ENCODE measurements around the gene CACNA1C. TPM values are rescaled to one million over a fixed set of nuclear protein-coding genes. Genes with fewer than 3 reads are reported as not detected.

The CACNA1C gene
- total and polyA plus RNA-seq, 4 donors = 14.8 to 22.2 (median 18.3) TPM

DNA sequence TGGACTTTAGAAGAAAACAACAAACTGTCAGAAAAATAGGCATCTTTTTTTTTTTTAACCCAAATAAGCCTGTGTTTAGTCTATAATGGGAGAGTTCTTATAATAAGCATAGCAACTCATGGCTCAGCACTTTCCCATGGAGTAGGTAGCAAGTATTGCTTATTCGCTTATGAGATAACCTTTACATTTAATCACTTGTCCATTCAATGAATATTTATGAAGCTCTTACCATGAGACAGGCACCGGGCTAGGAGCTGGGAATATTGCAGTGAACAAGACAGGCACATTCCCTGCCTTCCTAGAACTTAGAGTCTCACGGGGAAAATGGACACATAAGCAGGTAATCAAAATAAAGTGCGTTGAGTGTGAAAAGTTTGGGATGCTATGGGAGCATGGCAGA lies 38.6 kb upstream of the CACNA1C start:
- Histone ChIP-seq H3K27ac (ENCODE audit: low read depth, low read length) (peak overlapping the region; percentile 22), H3K27me3 (ENCODE audit: control insufficient read depth, insufficient read depth, low read length) (no peaks in the 10 kb centered on the region), H3K9me3 (ENCODE audit: control insufficient read depth, insufficient read depth, low read length) (no peaks in the 10 kb centered on the region), H3K36me3 (ENCODE audit: control insufficient read depth, insufficient read depth, low read length) (no peaks in the 10 kb centered on the region), H3K4me3 (ENCODE audit: low read depth, low read length) (no peak overlapping the region), H3K4me1 (ENCODE audit: control insufficient read depth, insufficient read depth, low read length) (peaks cover 16% of the 10 kb centered on the region)
- 63% methylated on average over 2 of the region's 4 CpGs for WGBS (ENCODE audit: insufficient coverage)
- DNase-seq (ENCODE audit: low read depth in 4 of 6, low spot score in 6 of 6) = no peak

DNA sequence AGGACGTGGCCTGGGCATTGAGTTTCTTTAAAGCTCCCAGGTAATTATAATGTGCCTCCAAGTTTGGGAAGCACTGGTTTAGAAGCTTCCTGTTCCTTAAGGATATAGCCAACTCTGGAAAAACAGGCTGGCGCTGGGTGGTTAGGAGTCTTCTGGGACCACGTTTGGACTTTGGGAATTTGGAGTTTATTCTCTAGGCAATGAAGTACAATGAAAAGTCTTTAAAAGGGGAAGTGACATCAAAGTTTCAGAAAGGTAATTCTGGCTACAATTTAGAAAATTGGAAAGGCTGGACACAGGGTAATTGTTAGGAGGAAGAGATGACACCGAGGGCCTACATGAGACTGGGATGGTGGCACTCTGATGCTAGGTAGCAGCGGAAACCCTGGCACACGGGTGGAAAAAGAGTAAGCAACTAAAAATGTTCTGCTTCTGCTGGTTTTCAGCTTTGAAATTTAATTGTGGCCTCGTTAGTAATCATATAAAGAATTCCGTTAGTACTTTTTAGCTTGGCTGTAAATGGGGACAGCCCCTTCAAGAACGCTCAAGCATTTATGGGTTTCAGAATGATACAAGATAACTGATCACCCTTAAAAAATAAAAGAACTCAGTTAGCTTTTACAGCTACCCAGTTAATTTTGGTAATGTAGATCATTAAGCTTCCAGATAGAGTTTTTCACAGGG lies 35.8 kb upstream of the CACNA1C start:
- DNase-seq (ENCODE audit: low read depth in 4 of 6, low spot score in 6 of 6) = no peak
- Histone ChIP-seq H3K9me3 (ENCODE audit: control insufficient read depth, insufficient read depth, low read length) (no peaks in the 10 kb centered on the region), H3K4me3 (ENCODE audit: low read depth, low read length) (no peak overlapping the region), H3K27ac (ENCODE audit: low read depth, low read length) (no peak overlapping the region), H3K4me1 (ENCODE audit: control insufficient read depth, insufficient read depth, low read length) (peaks cover 16% of the 10 kb centered on the region), H3K27me3 (ENCODE audit: control insufficient read depth, insufficient read depth, low read length) (no peaks in the 10 kb centered on the region), H3K36me3 (ENCODE audit: control insufficient read depth, insufficient read depth, low read length) (no peaks in the 10 kb centered on the region)
- 90% methylated on average over 6 of the region's 9 CpGs for WGBS (ENCODE audit: insufficient coverage)

DNA sequence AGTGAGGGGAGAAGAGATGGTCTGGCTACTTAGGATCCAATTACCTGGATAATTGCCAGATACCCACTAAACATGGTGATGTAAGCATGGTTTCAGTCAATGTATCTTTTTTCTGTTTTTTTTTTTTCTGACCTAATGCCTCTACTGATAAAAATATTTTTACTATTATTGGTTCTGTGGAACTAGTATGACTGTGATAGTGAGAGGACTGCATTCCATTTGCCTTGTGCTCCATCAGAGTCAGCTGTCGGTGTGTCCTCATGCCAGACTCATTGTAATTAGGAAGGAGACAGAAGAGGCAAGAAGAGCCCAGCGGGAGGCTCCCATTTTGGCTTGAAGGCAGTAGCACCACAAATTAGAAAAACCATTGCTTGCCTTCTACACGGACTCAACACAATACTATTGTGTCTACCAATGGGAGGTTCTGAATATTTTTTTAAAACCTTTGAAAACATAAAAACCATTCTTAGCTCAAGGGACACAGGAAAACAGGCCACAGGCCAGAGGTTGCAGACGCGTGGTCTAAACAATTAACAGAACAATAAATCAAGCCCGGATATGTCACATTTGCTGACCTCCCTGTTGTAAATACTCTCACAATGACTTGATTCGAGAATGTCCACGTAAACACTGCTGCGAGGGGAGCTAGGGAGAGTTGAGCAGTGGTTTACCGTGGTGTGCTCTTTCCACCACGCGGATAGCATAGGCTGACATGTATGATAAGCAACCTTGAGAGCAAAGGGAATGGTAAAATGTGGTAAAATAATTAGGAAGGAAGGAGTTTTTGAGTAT lies 35.0 kb upstream of the CACNA1C start:
- Histone ChIP-seq H3K4me3 (ENCODE audit: low read depth, low read length) (no peak overlapping the region), H3K27me3 (ENCODE audit: control insufficient read depth, insufficient read depth, low read length) (no peaks in the 10 kb centered on the region), H3K4me1 (ENCODE audit: control insufficient read depth, insufficient read depth, low read length) (peaks cover 16% of the 10 kb centered on the region), H3K27ac (ENCODE audit: low read depth, low read length) (no peak overlapping the region), H3K9me3 (ENCODE audit: control insufficient read depth, insufficient read depth, low read length) (no peaks in the 10 kb centered on the region), H3K36me3 (ENCODE audit: control insufficient read depth, insufficient read depth, low read length) (no peaks in the 10 kb centered on the region)
- 33% methylated on average over 4 of the region's 12 CpGs for WGBS (ENCODE audit: insufficient coverage)
- peak in 2 of 6 donors; percentile 44 to 72 for DNase-seq (ENCODE audit: low read depth in 4 of 6, low spot score in 6 of 6)

DNA sequence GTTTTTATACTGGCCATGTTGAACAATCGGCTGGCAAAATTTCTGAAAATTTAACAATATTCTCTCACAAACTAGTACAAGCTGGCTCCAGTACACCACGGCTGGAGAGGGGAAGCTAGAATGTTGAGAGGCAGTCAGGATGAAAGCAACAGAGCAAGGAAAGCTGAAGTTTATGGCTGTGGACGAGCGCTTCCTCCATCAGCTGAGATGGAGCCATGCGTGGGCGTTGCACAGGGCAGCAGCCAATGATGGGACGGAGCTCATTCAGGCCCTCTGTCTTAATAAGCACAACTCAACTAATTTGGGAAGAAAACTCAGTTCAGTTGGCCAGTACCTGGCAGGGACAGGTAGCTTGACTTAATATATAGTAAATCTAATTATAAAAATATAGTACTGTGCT lies 34.4 kb upstream of the CACNA1C start:
- Histone ChIP-seq H3K4me3 (ENCODE audit: low read depth, low read length) (no peak overlapping the region), H3K27me3 (ENCODE audit: control insufficient read depth, insufficient read depth, low read length) (no peaks in the 10 kb centered on the region), H3K4me1 (ENCODE audit: control insufficient read depth, insufficient read depth, low read length) (peaks cover 16% of the 10 kb centered on the region), H3K36me3 (ENCODE audit: control insufficient read depth, insufficient read depth, low read length) (no peaks in the 10 kb centered on the region), H3K9me3 (ENCODE audit: control insufficient read depth, insufficient read depth, low read length) (no peaks in the 10 kb centered on the region), H3K27ac (ENCODE audit: low read depth, low read length) (no peak overlapping the region)
- 53% methylated on average over 2 of the region's 7 CpGs for WGBS (ENCODE audit: insufficient coverage)
- DNase-seq (ENCODE audit: low read depth in 4 of 6, low spot score in 6 of 6) = no peak

DNA sequence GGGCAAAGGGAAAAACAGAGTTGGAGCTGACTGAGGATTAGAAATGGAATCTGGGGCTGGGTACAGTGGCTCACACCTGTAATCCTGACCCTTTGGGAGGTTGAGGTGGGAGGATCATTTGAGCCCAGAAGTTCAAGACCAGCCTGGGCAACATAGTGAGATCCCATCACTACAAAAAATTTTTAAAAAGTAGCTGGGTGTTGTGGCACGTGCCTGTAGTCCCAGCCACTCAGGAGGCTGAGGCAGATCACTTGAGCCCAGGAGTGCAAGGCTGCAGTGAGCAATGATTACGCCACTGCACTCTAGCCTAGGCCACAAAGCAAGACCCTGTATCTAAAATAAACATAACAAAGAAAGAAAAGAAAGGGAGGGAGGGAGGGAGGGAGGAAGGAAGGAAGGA lies 33.7 kb upstream of the CACNA1C start:
- Histone ChIP-seq H3K27me3 (ENCODE audit: control insufficient read depth, insufficient read depth, low read length) (no peaks in the 10 kb centered on the region), H3K36me3 (ENCODE audit: control insufficient read depth, insufficient read depth, low read length) (no peaks in the 10 kb centered on the region), H3K4me1 (ENCODE audit: control insufficient read depth, insufficient read depth, low read length) (peaks cover 13% of the 10 kb centered on the region), H3K4me3 (ENCODE audit: low read depth, low read length) (no peak overlapping the region), H3K9me3 (ENCODE audit: control insufficient read depth, insufficient read depth, low read length) (no peaks in the 10 kb centered on the region), H3K27ac (ENCODE audit: low read depth, low read length) (no peak overlapping the region)
- DNase-seq (ENCODE audit: low read depth in 4 of 6, low spot score in 6 of 6) = no peak
- whole genome bisulfite sequencing (ENCODE audit: insufficient coverage) = no CpG with 5 or more reads among the region's 2 CpGs

DNA sequence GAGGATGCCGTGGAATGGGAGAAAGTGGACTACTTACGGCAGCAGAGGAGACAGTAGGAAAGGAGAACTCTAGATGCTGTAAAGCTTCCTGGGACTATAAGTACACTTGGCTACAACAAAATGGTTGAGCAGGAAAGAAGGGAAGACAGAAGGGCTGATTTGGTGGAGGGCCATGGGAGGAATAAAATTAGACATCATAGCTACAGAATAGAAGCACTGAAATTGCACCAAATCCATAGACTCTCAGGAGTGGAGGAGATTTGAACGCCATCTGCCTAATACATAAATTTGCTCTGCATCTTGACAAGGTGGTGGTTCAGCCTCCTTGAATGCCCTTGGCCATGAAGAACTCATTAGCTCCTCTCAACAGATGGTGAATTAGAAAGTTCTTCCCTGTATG lies 32.3 kb upstream of the CACNA1C start:
- Histone ChIP-seq H3K27me3 (ENCODE audit: control insufficient read depth, insufficient read depth, low read length) (no peaks in the 10 kb centered on the region), H3K4me3 (ENCODE audit: low read depth, low read length) (no peak overlapping the region), H3K9me3 (ENCODE audit: control insufficient read depth, insufficient read depth, low read length) (no peaks in the 10 kb centered on the region), H3K4me1 (ENCODE audit: control insufficient read depth, insufficient read depth, low read length) (peaks cover 7% of the 10 kb centered on the region), H3K27ac (ENCODE audit: low read depth, low read length) (no peak overlapping the region), H3K36me3 (ENCODE audit: control insufficient read depth, insufficient read depth, low read length) (no peaks in the 10 kb centered on the region)
- 100% methylated on average over 2 of the region's 3 CpGs for WGBS (ENCODE audit: insufficient coverage)
- DNase-seq (ENCODE audit: low read depth in 4 of 6, low spot score in 6 of 6) = peak in 1 of 6 donors; percentile 66

DNA sequence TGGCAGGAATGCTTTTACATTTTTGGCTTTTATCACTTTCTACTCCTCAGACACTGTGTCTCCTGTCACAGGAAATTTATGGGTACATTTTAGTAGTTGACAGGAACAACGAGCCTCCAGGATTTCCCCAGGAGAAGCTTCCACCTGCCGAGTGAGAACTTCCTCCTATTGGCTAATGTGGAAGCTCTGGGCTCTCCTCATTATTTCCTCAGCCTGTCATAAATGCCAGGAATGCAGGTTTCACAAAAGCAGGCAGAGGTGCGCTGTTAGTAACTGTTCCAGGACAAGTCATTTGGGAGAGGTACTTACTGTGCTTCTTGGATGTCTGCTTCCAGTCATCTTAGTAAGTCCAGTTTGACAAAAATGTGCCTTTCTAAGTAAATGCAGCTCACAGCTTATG lies 29.4 kb upstream of the CACNA1C start:
- 60% methylated on average over 1 of the region's 3 CpGs for WGBS (ENCODE audit: insufficient coverage)
- no peaks in the 10 kb centered on the region for H3K9me3 ChIP-seq (ENCODE audit: control insufficient read depth, insufficient read depth, low read length)
- H3K27me3 ChIP-seq (ENCODE audit: control insufficient read depth, insufficient read depth, low read length) = no peaks in the 10 kb centered on the region
- H3K36me3 ChIP-seq (ENCODE audit: control insufficient read depth, insufficient read depth, low read length) = no peaks in the 10 kb centered on the region
- no peak overlapping the region for H3K27ac ChIP-seq (ENCODE audit: low read depth, low read length)
- DNase-seq (ENCODE audit: low read depth in 4 of 6, low spot score in 6 of 6) = no peak
- peaks cover 2% of the 10 kb centered on the region for H3K4me1 ChIP-seq (ENCODE audit: control insufficient read depth, insufficient read depth, low read length)
- no peak overlapping the region for H3K4me3 ChIP-seq (ENCODE audit: low read depth, low read length)

DNA sequence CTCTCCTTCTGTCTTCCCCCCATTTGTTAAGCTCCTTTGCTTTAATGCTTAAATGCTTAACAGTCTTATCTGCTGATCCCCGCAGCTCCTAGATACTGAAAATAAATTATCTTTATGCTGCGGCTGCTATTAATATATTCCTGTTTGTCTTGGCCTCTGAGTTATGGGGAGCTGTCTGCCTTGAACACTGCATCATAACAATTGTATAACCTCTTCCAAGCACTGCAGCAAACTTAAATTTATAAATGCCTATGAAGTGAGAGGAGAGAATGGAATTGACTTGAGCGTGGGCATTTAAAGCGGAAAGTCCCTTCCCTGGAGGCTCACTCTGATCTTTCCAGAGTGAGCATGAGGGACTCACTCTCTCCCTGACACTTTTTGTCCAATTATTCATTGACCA lies 25.4 kb upstream of the CACNA1C start:
- H3K27me3 ChIP-seq (ENCODE audit: control insufficient read depth, insufficient read depth, low read length) = no peaks in the 10 kb centered on the region
- peak in 1 of 6 donors; percentile 70 for DNase-seq (ENCODE audit: low read depth in 4 of 6, low spot score in 6 of 6)
- WGBS (ENCODE audit: insufficient coverage) = no CpG with 5 or more reads among the region's 4 CpGs
- no peaks in the 10 kb centered on the region for H3K4me1 ChIP-seq (ENCODE audit: control insufficient read depth, insufficient read depth, low read length)
- H3K4me3 ChIP-seq (ENCODE audit: low read depth, low read length) = no peak overlapping the region
- H3K36me3 ChIP-seq (ENCODE audit: control insufficient read depth, insufficient read depth, low read length) = no peaks in the 10 kb centered on the region
- no peaks in the 10 kb centered on the region for H3K9me3 ChIP-seq (ENCODE audit: control insufficient read depth, insufficient read depth, low read length)
- H3K27ac ChIP-seq (ENCODE audit: low read depth, low read length) = no peak overlapping the region

DNA sequence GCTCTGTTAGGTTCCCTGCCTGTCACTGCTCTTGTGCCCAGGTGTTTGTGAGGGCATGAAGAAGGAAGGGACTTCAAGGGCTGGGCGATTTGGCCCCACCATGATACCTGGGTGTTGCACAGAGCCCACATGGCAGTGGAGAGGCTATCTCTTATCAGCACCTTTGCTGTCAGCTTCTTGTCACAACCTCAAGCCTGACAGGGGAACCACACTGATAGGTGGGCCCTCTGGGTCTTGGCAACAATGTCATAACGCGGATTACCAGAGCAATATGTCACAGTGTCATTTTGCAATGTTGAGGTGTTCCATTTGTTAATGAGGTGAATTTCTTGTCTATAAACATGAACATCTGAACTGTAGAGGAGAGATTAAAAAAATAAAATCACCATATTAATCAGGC lies 22.9 kb upstream of the CACNA1C start:
- Histone ChIP-seq H3K27me3 (ENCODE audit: control insufficient read depth, insufficient read depth, low read length) (no peaks in the 10 kb centered on the region), H3K36me3 (ENCODE audit: control insufficient read depth, insufficient read depth, low read length) (no peaks in the 10 kb centered on the region), H3K9me3 (ENCODE audit: control insufficient read depth, insufficient read depth, low read length) (no peaks in the 10 kb centered on the region), H3K4me3 (ENCODE audit: low read depth, low read length) (no peak overlapping the region), H3K4me1 (ENCODE audit: control insufficient read depth, insufficient read depth, low read length) (no peaks in the 10 kb centered on the region), H3K27ac (ENCODE audit: low read depth, low read length) (no peak overlapping the region)
- no peak for DNase-seq (ENCODE audit: low read depth in 4 of 6, low spot score in 6 of 6)
- WGBS (ENCODE audit: insufficient coverage) = 100% methylated on average over 1 of the region's 3 CpGs

DNA sequence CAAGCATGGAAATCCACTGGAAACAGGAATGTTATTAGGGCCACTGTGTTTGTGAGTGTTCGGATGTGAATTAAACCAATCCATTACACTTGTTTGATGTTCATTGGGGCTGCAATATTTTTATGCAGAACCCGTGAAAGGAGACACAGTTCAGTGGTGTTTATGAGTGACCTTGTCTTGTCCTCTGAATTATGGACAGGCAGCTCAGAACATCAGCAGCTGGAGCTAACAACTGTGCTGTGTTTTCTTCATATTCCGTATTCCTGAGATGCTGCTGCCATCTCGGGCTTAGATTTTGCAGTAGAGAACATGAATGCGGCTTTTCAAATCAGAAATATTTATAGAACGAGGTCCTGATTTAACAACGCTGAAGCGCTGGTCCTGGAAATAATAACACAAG lies 20.3 kb upstream of the CACNA1C start:
- Histone ChIP-seq H3K27me3 (ENCODE audit: control insufficient read depth, insufficient read depth, low read length) (no peaks in the 10 kb centered on the region), H3K4me3 (ENCODE audit: low read depth, low read length) (no peak overlapping the region), H3K9me3 (ENCODE audit: control insufficient read depth, insufficient read depth, low read length) (no peaks in the 10 kb centered on the region), H3K4me1 (ENCODE audit: control insufficient read depth, insufficient read depth, low read length) (peaks cover 8% of the 10 kb centered on the region), H3K27ac (ENCODE audit: low read depth, low read length) (no peak overlapping the region), H3K36me3 (ENCODE audit: control insufficient read depth, insufficient read depth, low read length) (no peaks in the 10 kb centered on the region)
- 89% methylated on average over 5 of the region's 8 CpGs for WGBS (ENCODE audit: insufficient coverage)
- peak in 1 of 6 donors; percentile 58 for DNase-seq (ENCODE audit: low read depth in 4 of 6, low spot score in 6 of 6)
